Effector memory CD4-positive, alpha-beta T cell (primary cell): ENCODE results near the gene PCDHGA12.
"Not testable (repeated sequence)": the region's sequence is repeated elsewhere in the genome, so short reads cannot be mapped to it uniquely, and the experiment has no call there.

Experiments
- DNase-seq, 3 donors: peaks; one replicate each; pipeline ENCODE4 v3.0.0-alpha.2; 2020
- H3K27ac ChIP-seq: 2 replicates; pipeline ENCODE4 v1.7.0; 2013; ENCODE audit warnings: mild to moderate bottlenecking, low read length, moderate library complexity; ENCODE audit not compliant: insufficient read depth, poor library complexity, severe bottlenecking
- H3K27me3 ChIP-seq: replicated peaks from 2 replicates; pipeline ENCODE4 v1.7.0; 2013; ENCODE audit warnings: mild to moderate bottlenecking, low read length; ENCODE audit not compliant: insufficient read depth, control insufficient read depth, poor library complexity, severe bottlenecking
- H3K36me3 ChIP-seq: 2 replicates; pipeline ENCODE4 v1.7.0; 2013; ENCODE audit warnings: mild to moderate bottlenecking, low read length, moderate library complexity; ENCODE audit not compliant: control insufficient read depth, insufficient read depth
- H3K4me1 ChIP-seq: 2 replicates; pipeline ENCODE4 v1.7.0; 2013; ENCODE audit warnings: low read length, mild to moderate bottlenecking; ENCODE audit not compliant: control insufficient read depth, insufficient read depth, poor library complexity, severe bottlenecking
- H3K4me3 ChIP-seq: 2 replicates; pipeline ENCODE4 v1.7.0; 2013; ENCODE audit warnings: low read length, low read depth, mild to moderate bottlenecking; ENCODE audit not compliant: insufficient read depth, poor library complexity, severe bottlenecking
- H3K9me3 ChIP-seq: 2 replicates; pipeline ENCODE4 v1.7.0; 2013; ENCODE audit warnings: mild to moderate bottlenecking, low read length, moderate library complexity; ENCODE audit not compliant: control insufficient read depth

Gene PCDHGA12

GRCh38 chr5:141393267-141393666, 37.0 kb upstream of the PCDHGA12 start:
- H3K9me3 ChIP-seq = peaks cover 9% of the 10 kb centered on the region
- H3K4me3 ChIP-seq = no peak overlapping the region
- no peak overlapping the region for H3K27ac ChIP-seq
- H3K27me3 ChIP-seq = peaks cover 6% of the 10 kb centered on the region
- no peaks in the 10 kb centered on the region for H3K4me1 ChIP-seq
- no peak for DNase-seq
- H3K36me3 ChIP-seq = no peaks in the 10 kb centered on the region

GRCh38 chr5:141394401-141395187, 35.7 kb upstream of the PCDHGA12 start:
- H3K36me3 ChIP-seq, DNase-seq, H3K9me3 ChIP-seq, H3K4me1 ChIP-seq, H3K27ac ChIP-seq, H3K4me3 ChIP-seq: not testable (repeated sequence)
- peaks cover 13% of the 10 kb centered on the region for H3K27me3 ChIP-seq

- H3K4me3 ChIP-seq, H3K27ac ChIP-seq, H3K9me3 ChIP-seq, H3K4me1 ChIP-seq, H3K36me3 ChIP-seq, DNase-seq: not testable (repeated sequence)
- H3K27me3 ChIP-seq = peaks cover 16% of the 10 kb centered on the region
Measured at GRCh38 chr5:141397756-141398551, 32.4 kb upstream of the PCDHGA12 start, which contains the start of gene PCDHGB5. Gene PCDHGB5 (plus strand): TSS chr5:141397947. CDS start chr5:141398128, 181 bp downstream.

- Histone ChIP-seq H3K4me3 (no peak overlapping the region), H3K36me3 (no peaks in the 10 kb centered on the region)
Measured at GRCh38 chr5:141398608-141399007, 31.7 kb upstream of the PCDHGA12 start.

GRCh38 chr5:141399555-141400258, 30.6 kb upstream of the PCDHGA12 start:
- Histone ChIP-seq H3K36me3 (no peaks in the 10 kb centered on the region), H3K9me3 (peaks cover 4% of the 10 kb centered on the region), H3K4me3 (no peak overlapping the region), H3K27ac (no peak overlapping the region), H3K27me3 (peaks cover 21% of the 10 kb centered on the region), H3K4me1 (no peaks in the 10 kb centered on the region)
- no peak for DNase-seq

More at GRCh38 chr5:141398608-141399007, 31.7 kb upstream of the PCDHGA12 start:
- H3K4me1 ChIP-seq = no peaks in the 10 kb centered on the region
- peaks cover 4% of the 10 kb centered on the region for H3K9me3 ChIP-seq
- H3K27ac ChIP-seq = no peak overlapping the region
- peaks cover 16% of the 10 kb centered on the region for H3K27me3 ChIP-seq
- no peak for DNase-seq

- DNase-seq = no peak
- Histone ChIP-seq H3K4me3 (no peak within 1 kb of the TSS), H3K4me1 (no peaks in the 10 kb centered on the region)
Measured at GRCh38 chr5:141402553-141403243, 27.6 kb upstream of the PCDHGA12 start, which contains the start of gene PCDHGA9. Gene PCDHGA9 (plus strand): TSS chr5:141402778. CDS start chr5:141402953, 175 bp downstream.

GRCh38 chr5:141403387-141403786, 26.9 kb upstream of the PCDHGA12 start:
- Histone ChIP-seq H3K4me3 (no peak overlapping the region), H3K4me1 (no peaks in the 10 kb centered on the region), H3K36me3 (no peaks in the 10 kb centered on the region), H3K9me3 (peaks cover 4% of the 10 kb centered on the region), H3K27ac (no peak overlapping the region), H3K27me3 (peaks cover 33% of the 10 kb centered on the region)
- DNase-seq = no peak

More at GRCh38 chr5:141402553-141403243, 27.6 kb upstream of the PCDHGA12 start, which contains the start of gene PCDHGA9:
- H3K27me3 ChIP-seq = peaks cover 31% of the 10 kb centered on the region
- no peak within 1 kb of the TSS for H3K27ac ChIP-seq
- H3K9me3 ChIP-seq = peaks cover 4% of the 10 kb centered on the region
- no peaks in the 10 kb centered on the region for H3K36me3 ChIP-seq

- H3K36me3 ChIP-seq, DNase-seq, H3K4me1 ChIP-seq, H3K27ac ChIP-seq, H3K9me3 ChIP-seq, H3K4me3 ChIP-seq: not testable (repeated sequence)
- H3K27me3 ChIP-seq = peaks cover 39% of the 10 kb centered on the region
Measured at GRCh38 chr5:141407790-141408505, 22.4 kb upstream of the PCDHGA12 start, which contains the start of gene PCDHGB6. Gene PCDHGB6 (plus strand): TSS chr5:141408021. CDS start chr5:141408203, 182 bp downstream.
